ENCODE data around the gene IL21. TPM values are rescaled to one million over a fixed set of nuclear protein-coding genes. Genes with fewer than 3 reads are reported as not detected.

The IL21 gene
- total and polyA plus RNA-seq, 2 of the 13 experiments (the other 11 are each of a cell fraction or from before 2014, with no cell fraction given): not detected

DNA sequence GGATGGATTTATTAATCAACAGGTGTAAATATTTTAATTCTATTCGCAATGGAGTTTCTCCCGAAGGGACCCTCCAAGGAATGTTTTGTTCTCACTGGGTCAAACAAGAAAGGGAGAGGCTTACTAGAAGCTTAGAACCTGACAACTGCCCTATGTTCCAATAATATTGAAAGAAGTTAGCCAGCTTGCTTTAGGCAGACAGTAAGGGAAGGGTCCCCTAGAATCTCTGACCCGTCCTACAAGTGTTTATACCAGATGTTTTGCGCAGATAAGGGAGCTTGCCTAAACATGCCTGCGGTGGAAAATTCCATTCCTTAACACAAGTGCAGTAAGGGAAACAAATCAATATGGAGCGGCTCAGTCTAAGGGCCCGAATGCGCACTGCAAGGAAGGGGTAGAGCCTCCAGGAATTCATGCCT is 17.7 kb downstream of the IL21 start:
- no peak overlapping the region for H3K9ac ChIP-seq (ENCODE audit: insufficient read depth, low read depth, low read length)
- DNase-seq (ENCODE audit: low spot score) (no peak), ATAC-seq (peak; percentile 54), FAIRE-seq (no peak)
- H3K36me3 ChIP-seq (replicated peaks in 1 of 2; ENCODE audit: control insufficient read depth in 1 of 2, insufficient read depth in 2 of 2, low read length in 2 of 2): no peaks in the 10 kb centered on the region
- BruUV-seq (replicated peaks): no TSS peak
- no peaks in the 10 kb centered on the region for H3K4me1 ChIP-seq (ENCODE audit: insufficient read depth, low read length)
- no peak overlapping the region for H3K27ac ChIP-seq (ENCODE audit: extremely low read length, insufficient read depth, low read length)
- CTCF ChIA-PET (ENCODE audit: low intra/inter-chr PET ratio, low total read pairs): interaction anchor here (0.8 to 1.4 kb wide), 3 partner anchors 114 to 328 kb away, joined by 3 to 4 read pairs (median 3); no protein-coding TSS in a partner anchor
- H3K9me3 ChIP-seq (ENCODE audit: low read length): no peaks in the 10 kb centered on the region
- H3K4me2 ChIP-seq (ENCODE audit: low read depth, low read length): peak overlapping the region; percentile 49
- POLR2A ChIA-PET: no interaction called here
- peak overlapping the region; percentile 58 for H2AFZ ChIP-seq (ENCODE audit: low read length)
- in situ Hi-C loops (cut with HindIII; ENCODE audit: extremely low pct_ligation_motif_present, low pct_unique_long_range_greater_than_20kb): loop anchor here (10.0 kb wide), 1 partner anchor 312 kb away; no protein-coding TSS in a partner anchor
- intact Hi-C loops (cut with micrococcal nuclease; ENCODE audit: unreplicated experiment): loop anchor here (2.0 to 10.0 kb wide), 2 partner anchors 114 to 1512 kb away; no protein-coding TSS in a partner anchor
- H3K4me3 ChIP-seq (replicated peaks in 1 of 3; ENCODE audit: insufficient read depth in 1 of 3, low read depth in 2 of 3, low read length in 3 of 3): no peak overlapping the region
- no peaks in the 10 kb centered on the region for H4K20me1 ChIP-seq (ENCODE audit: insufficient read depth, low read length)
- no peaks in the 10 kb centered on the region for H3K79me2 ChIP-seq (ENCODE audit: insufficient read depth, low read length)
- WGBS (ENCODE audit: low lambda C conversion rate): 53% methylated on average over 8 of the region's 8 CpGs
- no peaks in the 10 kb centered on the region; a peak in 1 of 5 replicates for H3K27me3 ChIP-seq (ENCODE audit: control insufficient read depth in 1 of 2, insufficient read depth in 2 of 2, low read length in 2 of 2)
- no peak for TF ChIP-seq ZNF75D (CRISPR knock-in tag; IDR thresholded peaks at IDR 0.05; ENCODE audit: borderline replicate concordance)
- TF ChIP-seq THAP11 (CRISPR knock-in tag; IDR thresholded peaks at IDR 0.05): no peak
- no peak for TF ChIP-seq CBFB (CRISPR knock-in tag; IDR thresholded peaks at IDR 0.05)
- TF ChIP-seq, protein P1, sequence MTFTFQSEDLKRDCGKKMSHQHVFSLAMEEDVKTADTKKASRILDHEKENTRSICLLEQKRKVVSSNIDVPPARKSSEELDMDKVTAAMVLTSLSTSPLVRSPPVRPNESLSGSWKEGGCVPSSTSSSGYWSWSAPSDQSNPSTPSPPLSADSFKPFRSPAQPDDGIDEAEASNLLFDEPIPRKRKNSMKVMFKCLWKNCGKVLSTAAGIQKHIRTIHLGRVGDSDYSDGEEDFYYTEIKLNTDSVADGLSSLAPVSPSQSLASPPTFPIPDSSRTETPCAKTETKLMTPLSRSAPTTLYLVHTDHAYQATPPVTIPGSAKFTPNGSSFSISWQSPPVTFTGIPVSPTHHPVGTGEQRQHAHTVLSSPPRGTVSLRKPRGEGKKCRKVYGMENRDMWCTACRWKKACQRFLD (CRISPR knock-in tag; IDR thresholded peaks at IDR 0.05; ENCODE audit: borderline replicate concordance): no peak
- TF ChIP-seq ZNF713 (CRISPR knock-in tag; IDR thresholded peaks at IDR 0.05): no peak
- no peak for TF ChIP-seq FOXA1 (IDR thresholded peaks at IDR 0.05)
- no peak for TF ChIP-seq FOXA1 (CRISPR knock-in tag; IDR thresholded peaks at IDR 0.05)
- no peak for TF ChIP-seq HOXA9 (CRISPR knock-in tag; IDR thresholded peaks at IDR 0.05; ENCODE audit: borderline replicate concordance)
- no peak for TF ChIP-seq PHF20 (CRISPR knock-in tag; IDR thresholded peaks at IDR 0.05)
- no peak for TF ChIP-seq ZMYM3 (CRISPR knock-in tag; IDR thresholded peaks at IDR 0.05)
- TF ChIP-seq ZNF180 (CRISPR knock-in tag; IDR thresholded peaks at IDR 0.05; ENCODE audit: borderline replicate concordance, low read depth): no peak
- TF ChIP-seq LRRFIP1 (CRISPR knock-in tag; conservative IDR thresholded peaks at IDR 0.05): no peak
- TF ChIP-seq NFYB (CRISPR knock-in tag; IDR thresholded peaks at IDR 0.05): no peak
- TF ChIP-seq, protein P2, sequence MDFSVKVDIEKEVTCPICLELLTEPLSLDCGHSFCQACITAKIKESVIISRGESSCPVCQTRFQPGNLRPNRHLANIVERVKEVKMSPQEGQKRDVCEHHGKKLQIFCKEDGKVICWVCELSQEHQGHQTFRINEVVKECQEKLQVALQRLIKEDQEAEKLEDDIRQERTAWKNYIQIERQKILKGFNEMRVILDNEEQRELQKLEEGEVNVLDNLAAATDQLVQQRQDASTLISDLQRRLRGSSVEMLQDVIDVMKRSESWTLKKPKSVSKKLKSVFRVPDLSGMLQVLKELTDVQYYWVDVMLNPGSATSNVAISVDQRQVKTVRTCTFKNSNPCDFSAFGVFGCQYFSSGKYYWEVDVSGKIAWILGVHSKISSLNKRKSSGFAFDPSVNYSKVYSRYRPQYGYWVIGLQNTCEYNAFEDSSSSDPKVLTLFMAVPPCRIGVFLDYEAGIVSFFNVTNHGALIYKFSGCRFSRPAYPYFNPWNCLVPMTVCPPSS (IDR thresholded peaks at IDR 0.05): no peak
- TF ChIP-seq TIGD3 (CRISPR knock-in tag; IDR thresholded peaks at IDR 0.05; ENCODE audit: borderline replicate concordance): no peak
- no peak for TF ChIP-seq ZNF446 (CRISPR knock-in tag; IDR thresholded peaks at IDR 0.05)
